NCI-H2029 treated with DMSO at 0.1 percent for 48 hours (cell line): ENCODE measurements around the gene CLCN2.

ENCODE experiments used
- DNase-seq: peaks from one replicate; lab custom pipeline; 2025; lab: John Stamatoyannopoulos, UW

CLCN2 gene

DNA sequence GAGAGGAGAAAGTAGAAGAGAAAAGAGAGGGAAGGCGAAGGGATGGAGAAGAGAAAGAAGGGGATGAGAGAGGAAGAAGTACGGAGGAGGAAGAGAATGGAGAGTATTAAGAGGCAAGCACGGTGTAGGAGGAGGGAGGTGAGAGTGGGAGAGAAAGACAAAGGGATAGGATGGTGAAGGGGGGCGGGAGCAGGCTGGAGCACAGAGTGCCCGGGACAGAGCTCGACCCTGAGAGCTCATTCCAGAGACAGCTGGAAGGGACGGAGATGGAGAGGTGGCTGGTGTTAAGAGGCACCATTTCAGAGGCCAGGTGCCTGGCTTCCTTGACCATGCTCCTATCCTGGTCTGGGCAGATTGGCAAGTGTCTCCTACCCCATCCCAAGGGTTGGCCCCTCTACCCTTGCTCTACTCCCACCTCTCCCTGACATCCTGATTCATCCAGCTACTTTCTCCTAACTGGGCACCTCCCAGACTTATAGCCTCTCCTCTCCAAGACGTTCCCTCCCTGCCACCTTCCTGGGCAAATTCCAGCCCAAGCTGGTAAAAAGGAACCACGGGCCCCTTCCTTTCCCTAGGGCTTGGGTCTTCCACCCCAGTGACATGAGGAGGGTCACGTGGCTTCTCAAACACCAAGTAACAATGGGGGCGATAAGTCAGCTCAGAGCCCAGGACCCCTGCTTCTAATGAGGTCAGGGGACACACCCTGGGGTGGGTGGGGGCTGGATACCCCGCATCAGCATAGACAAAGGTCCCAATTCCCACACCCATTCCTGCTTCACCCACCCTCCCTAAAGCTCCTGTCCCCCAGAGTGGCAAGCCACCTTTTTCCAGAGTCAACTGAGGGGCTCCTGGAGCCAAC is 1.1 kb downstream of the CLCN2 start:
- DNase-seq = no peak

DNA sequence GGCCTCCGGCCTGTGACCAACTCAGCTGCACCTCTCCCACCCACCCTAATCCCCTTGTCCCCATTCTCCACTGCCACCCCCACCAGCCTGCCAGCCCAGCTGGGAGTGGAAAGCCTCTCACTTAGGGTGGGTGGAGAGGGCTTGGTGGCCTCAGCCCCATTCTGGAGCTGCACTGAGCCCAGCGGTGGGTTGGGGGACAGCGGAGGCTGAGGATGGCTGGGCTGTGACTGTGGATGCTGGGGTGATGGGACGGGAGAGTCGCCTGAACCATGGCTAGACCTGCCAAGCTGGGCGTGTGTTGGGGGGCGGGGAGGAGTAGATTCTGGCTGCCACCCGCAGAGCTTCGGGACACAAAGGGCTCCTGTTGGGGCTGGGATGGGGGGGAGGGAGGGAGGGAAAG is 1.8 kb downstream of the CLCN2 start:
- no peak for DNase-seq

DNA sequence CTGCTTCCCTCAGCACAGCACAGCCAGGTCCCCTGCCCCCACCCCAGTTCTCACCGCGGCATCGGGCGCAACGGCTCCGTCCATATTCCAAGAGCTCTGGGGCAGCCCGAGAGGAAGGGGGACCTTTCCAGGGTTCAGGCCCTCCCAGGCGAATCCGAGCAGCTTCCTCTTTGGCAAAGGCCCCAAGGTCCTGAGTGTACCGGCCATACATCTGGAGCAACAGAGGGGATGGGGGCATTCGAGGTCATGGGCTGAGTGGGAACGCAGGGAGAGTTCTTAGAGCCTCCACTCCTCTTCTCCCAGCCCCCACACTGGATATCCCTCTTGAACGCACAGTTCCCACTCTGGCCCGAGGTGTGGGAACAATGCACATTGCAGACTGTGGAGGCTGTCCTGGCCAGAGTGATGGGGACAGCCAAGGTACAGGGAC is 2.5 kb downstream of the CLCN2 start:
- no peak for DNase-seq

- DNase-seq = no peak
These were observed 3.2 kb downstream of the CLCN2 start for GRCh38 chr3:184358124-184358767.

DNA sequence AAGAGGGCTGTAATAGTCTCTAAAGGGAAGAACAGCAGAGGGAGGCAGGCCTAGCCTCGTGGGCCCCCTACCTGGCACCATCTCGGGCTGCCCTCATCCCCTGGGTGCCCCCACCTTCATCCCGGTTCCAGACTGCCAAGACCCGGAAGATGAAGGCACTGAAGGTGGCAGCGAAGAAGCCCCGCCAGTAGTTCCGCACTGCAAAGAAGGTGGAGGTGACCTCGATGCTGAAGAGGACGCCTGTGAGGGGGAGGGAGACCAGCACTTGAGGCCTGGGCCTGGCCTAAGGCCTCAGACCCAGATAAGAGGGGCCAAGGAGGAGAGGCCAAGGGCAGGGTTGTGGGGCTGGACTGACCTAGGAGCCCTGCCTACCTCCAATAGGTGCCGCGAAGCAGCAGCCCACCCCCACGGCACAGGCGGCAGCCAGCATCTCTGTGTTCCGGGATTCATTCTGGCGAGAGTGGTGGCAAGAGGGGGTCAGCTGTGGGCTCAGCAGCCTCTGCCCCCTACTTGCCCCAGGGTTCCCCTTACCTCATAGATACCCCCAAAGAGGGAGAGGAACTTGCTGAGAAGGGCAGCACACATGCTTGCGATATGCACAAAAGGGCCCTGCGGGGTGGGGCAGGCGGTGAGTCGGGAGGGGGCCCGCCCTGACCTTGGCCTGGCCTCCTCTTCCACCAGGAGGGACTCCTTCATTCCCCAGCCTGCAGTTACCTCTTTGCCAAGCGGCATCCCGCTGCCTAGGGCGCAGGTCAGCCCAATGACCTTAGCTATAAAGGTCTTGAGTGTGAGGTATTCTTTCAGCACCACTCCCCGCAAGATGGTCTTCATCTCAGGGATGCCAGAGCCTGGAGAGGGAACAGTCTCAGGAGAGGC is 3.9 kb downstream of the CLCN2 start:
- no peak for DNase-seq

GRCh38 chr3:184355261-184356040 is 6.0 kb downstream of the CLCN2 start:
- no peak for DNase-seq

DNA sequence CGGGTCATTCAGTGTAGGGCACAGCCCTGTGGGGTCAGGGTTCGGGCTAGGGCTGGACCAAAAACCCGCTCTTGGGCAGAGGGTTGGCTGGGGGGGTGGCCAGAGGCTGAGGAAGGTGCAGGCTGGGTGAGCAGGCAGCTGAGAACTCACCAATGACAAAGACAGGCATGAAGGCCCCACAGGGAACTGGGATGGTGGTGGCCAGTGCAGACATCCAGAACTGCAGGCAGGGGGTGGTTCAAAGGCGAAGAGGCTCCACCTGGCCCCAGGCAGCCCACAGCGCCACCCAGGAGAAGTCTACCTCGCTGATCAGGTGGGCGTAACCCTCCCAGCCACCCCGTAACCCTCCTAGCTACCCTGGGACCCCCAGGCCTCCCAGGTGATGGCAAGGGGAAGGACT is 6.7 kb downstream of the CLCN2 start:
- no peak for DNase-seq

GRCh38 chr3:184354121-184354728 is 7.2 kb downstream of the CLCN2 start:
- no peak for DNase-seq

DNA sequence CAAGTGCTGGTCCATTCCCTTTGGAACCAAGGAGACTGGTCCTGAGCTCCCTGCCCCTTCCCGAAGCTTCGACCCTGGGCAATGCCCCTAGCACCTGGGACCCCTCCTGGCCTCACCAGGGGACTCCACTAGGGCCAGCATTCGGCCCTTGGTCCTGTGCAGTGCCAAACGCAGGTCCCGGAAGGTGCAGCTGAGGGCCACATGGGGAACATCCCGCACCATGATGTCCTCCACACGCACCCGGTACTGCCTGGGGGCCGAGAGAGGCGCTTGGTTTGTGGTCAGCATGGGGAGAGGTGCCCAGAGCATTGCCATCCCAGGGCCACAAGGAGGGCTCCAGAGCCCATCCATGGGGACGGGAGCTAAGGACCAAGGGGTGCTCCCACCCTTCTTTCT is 7.9 kb downstream of the CLCN2 start:
- no peak for DNase-seq

- no peak for DNase-seq
These were observed 8.4 kb downstream of the CLCN2 start for GRCh38 chr3:184352897-184353545.

DNA sequence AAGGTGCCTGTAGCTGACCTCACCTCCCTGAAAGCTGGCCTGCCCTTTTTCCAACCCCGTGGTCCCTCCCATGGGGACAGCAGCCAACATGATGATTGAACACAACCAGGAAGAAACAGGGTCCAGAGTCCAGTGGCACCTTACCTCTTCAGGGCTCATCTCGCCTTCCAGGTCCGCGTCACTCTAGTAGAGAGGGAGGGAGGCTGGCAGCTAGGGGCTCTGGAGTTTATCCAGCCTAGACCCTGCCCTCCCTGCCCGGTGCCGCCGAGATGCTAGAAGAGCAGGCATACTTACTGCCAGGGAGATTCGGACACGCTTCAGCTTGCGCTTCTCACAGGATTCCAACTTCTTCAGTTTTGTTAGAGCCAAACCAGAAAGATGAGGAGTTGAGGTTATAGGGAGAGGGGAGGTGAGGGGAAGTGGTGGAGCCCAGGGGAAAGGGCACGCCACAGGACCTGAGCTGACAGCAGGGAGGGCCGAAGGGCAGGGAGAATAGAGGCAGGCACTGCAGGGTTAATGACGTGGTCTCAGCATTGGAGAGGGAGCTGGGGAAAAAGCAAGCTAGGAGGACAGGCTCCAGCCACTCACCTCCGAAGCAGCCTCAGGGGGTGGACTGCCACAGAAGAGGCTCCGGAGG is 9.1 kb downstream of the CLCN2 start:
- DNase-seq = no peak

- DNase-seq = no peak
These were observed 9.8 kb downstream of the CLCN2 start for GRCh38 chr3:184351511-184352148.

DNA sequence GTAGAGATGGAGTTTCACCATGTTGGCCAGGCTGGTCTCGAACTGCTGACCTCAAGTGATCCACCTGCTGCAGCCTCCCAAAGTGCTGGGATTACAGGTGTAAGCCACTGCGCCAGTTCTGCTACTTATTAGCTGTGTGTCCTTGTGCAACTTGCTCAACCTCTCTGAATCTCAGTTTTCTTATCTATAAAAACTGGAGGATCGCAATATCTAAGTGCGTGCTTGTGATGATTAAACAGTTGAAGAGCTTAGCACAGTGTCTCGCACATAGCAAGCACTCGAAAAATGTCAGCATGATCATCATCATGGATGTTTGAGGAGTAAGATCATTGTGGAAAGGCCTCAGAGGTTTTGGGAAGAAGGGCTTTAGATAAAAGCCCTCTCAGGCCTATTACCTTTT is 10.8 kb downstream of the CLCN2 start:
- DNase-seq = no peak

GRCh38 chr3:184349563-184350470 is 11.6 kb downstream of the CLCN2 start:
- DNase-seq = no peak

- DNase-seq = no peak
These were observed 13.4 kb downstream of the CLCN2 start for GRCh38 chr3:184348057-184348382.

DNA sequence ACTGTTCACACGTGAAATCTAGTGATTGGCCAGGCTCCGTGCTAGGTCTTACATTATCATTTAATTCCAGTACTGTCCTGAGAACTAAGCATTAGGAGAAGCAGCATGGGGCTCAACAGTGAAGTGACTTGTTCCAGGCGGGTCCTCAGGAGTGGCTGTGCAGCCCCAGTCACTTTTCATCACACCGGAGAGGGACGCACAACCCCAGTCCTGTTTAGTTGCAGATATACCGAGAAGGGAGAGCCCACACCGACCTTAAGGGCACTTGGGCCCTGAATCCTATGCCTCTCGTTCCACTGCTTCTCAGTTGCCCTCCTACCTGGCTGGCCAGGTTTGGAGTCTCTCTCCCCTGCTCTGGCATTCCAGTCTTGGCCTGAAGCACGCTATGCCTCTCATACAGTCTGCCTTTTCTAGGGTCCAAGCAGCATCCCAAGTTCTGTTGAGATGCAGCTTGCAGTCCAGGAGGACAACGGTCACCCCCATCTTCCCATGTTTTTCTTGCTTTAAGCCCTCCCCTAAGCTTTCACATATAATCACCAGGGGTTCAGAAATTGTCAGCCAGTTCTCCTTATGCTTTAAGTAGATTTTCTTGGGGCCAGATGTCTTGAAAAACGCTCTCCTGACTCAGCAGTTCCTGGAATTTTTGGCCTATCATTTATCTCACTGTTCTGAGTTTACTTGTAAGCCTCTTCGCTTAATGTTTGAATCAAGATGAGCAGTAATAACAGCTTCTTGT is 13.9 kb downstream of the CLCN2 start:
- no peak for DNase-seq

DNA sequence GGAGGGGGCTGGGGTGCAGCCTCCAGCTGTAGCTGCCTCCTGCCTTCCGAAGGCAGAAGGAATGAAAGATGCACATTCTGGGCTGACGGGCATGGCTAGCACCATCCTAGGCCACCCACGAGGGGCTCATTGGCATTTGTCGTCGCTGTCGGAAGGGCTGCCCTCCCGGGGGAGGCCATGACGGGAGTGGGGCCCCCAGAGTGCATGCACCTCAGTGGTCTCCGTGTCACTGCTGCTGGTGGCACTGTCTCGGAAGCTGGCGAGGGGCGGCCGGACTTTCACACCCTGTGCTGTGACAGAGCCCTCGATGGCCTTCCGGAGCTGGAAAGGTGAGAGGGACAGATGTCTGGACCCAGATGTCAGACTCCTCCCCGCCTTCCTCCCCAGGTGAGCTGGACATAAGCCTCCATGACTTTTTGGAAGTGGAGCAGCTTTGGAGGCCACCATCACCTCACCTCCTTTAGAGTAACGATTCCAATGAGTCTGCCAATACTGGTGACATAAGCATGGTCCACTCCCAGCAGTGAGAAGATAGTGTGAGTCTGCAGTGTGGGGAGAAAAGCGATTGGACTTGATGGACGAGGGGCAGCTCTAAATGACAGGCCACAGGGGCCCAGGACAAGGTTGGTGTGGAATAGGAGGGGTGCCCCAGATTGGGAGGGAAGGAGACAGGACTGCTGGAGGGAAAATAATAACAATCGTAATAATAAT is 14.8 kb downstream of the CLCN2 start:
- DNase-seq = no peak
